Central memory CD8-positive, alpha-beta T cell (primary cell): ENCODE data around the gene ST6GALNAC3.

Experiments
- ATAC-seq: fragments of 150-1000 bp; cut with Tn5 transposase; replicated peaks from 2 replicates; pipeline ENCODE4 v1.10.0; 2022; ENCODE audit warnings: mild to moderate bottlenecking, moderate FRiP score, moderate number of reproducible peaks; ENCODE audit not compliant: poor library complexity, severe bottlenecking; ENCODE audit errors: extremely low read depth
- DNase-seq, 2 donors: peaks; one replicate each; pipeline ENCODE4 v3.0.0; 2021; ENCODE audit warnings: low spot score in 2 of 2
- H3K27ac Mint-ChIP-seq: one replicate; pipeline ENCODE4 v1.8.0; 2022; ENCODE audit warnings: low read depth, mild to moderate bottlenecking, moderate library complexity, mixed read lengths
- H3K27me3 Mint-ChIP-seq: one replicate; pipeline ENCODE4 v1.8.0; 2022; ENCODE audit warnings: mixed read lengths
- H3K36me3 Mint-ChIP-seq: one replicate; pipeline ENCODE4 v1.8.0; 2022; ENCODE audit warnings: mild to moderate bottlenecking, moderate library complexity, mixed read lengths; ENCODE audit not compliant: insufficient read depth
- H3K4me1 Mint-ChIP-seq: one replicate; pipeline ENCODE4 v1.8.0; 2022; ENCODE audit warnings: mixed read lengths
- H3K4me3 Mint-ChIP-seq: one replicate; pipeline ENCODE4 v1.8.0; 2022; ENCODE audit warnings: mild to moderate bottlenecking, moderate library complexity, mixed read lengths
- H3K9me3 Mint-ChIP-seq: one replicate; pipeline ENCODE4 v1.8.0; 2022; ENCODE audit warnings: mixed read lengths

Gene ST6GALNAC3

DNA sequence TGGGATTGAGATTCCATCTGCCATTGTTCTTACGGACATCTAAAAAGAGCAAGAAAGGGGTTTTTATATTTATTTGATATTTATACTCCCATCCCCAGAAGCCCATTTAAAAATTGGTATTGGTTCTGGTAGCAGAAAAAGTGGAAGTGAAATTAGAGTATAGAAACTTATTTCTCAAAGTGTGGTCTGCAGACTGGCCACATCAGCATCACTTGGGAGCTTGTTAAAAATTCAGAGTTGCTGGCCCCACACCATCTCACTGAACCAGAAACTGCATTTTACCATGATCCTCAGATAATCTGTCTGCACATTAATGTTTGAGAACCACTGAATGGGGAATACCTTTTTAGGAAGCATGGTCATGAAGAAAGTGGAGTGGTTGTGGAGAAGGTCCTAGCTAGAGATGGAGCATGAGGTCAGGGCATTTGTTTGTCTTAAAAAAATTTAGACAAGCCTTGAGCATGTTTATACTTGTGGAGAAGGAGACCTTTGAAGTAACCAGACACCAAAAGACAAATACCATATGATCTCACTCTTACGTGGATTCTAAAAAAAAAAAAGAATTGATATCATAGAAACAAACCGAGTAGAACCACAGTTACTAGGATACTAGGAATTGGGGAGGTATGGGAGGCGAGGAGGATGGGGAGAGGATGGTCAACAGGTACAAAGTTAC lies 116.3 kb downstream of the ST6GALNAC3 start:
- no peaks in the 10 kb centered on the region for H3K36me3 Mint-ChIP-seq
- H3K27me3 Mint-ChIP-seq: no peaks in the 10 kb centered on the region
- no peaks in the 10 kb centered on the region for H3K4me1 Mint-ChIP-seq
- no peak overlapping the region for H3K4me3 Mint-ChIP-seq
- ATAC-seq (no peak), DNase-seq (no peak)
- no peaks in the 10 kb centered on the region for H3K9me3 Mint-ChIP-seq
- no peak overlapping the region for H3K27ac Mint-ChIP-seq

DNA sequence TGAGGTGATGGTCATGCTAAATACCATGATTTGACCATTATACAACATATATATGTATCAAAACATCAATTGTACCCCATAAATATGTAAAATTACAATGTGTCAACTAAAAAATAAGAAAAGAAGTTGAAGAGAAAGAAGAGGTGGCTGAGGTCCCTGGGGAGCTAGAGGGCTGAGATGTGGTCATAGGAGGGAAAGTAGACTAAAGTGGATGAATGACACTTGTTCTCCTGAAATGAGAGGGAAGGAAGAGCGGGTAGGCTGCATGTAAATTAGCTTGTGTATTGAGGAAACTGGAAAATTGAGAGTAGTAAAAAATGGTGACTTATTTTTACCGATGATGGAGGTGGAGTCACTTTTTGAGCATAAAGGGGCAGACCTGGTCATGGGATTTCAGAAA lies 117.0 kb downstream of the ST6GALNAC3 start:
- H3K27me3 Mint-ChIP-seq: no peaks in the 10 kb centered on the region
- H3K27ac Mint-ChIP-seq: no peak overlapping the region
- DNase-seq (no peak), ATAC-seq (no peak)
- no peaks in the 10 kb centered on the region for H3K4me1 Mint-ChIP-seq
- no peak overlapping the region for H3K4me3 Mint-ChIP-seq
- H3K36me3 Mint-ChIP-seq: no peaks in the 10 kb centered on the region
- H3K9me3 Mint-ChIP-seq: no peaks in the 10 kb centered on the region

DNA sequence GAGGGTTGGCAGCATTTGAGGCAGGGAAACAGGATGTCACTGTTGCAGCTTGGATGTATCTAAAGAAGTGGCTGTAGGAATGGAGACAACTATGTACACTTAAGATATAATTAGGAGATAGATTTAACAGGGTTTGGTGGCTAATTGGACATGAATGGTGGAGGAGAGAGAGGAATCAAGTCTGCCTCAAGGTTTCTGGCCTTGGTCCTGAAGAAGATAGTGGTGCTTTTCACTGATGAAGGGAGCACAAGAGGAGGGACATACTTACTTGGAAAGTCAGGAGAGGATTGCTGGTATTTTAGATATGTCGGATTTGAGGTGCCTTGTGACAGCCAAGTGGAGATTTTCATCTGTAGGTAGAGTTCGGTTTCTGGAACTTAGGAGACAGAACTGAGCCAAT lies 123.9 kb downstream of the ST6GALNAC3 start:
- Mint-ChIP-seq H3K27ac (no peak overlapping the region), H3K36me3 (no peaks in the 10 kb centered on the region), H3K27me3 (peaks cover 11% of the 10 kb centered on the region), H3K4me1 (no peaks in the 10 kb centered on the region), H3K9me3 (no peaks in the 10 kb centered on the region), H3K4me3 (no peak overlapping the region)
- DNase-seq: no peak
- no peak for ATAC-seq

DNA sequence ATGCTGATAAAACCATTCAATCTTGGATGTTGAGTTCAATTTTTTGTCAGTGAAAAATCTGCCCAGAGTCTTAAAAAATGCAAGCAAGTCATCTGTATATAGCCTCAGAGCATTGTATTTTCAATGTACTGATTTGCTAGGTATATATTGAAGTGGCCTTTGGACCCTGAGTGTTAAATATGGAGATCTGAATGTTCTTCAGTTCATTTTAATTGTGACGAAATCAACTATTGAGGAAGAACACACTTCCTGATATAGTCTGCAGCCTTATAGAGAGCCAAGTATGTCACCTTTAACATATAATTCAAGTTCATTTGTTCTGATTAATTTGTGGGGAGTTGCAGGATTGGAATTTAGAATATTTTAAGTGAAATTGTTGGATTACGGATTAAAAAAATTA lies 128.1 kb downstream of the ST6GALNAC3 start:
- H3K9me3 Mint-ChIP-seq: no peaks in the 10 kb centered on the region
- DNase-seq (no peak), ATAC-seq (no peak)
- H3K36me3 Mint-ChIP-seq: no peaks in the 10 kb centered on the region
- H3K4me1 Mint-ChIP-seq: no peaks in the 10 kb centered on the region
- H3K27me3 Mint-ChIP-seq: peaks cover 11% of the 10 kb centered on the region
- no peak overlapping the region for H3K4me3 Mint-ChIP-seq
- no peak overlapping the region for H3K27ac Mint-ChIP-seq

DNA sequence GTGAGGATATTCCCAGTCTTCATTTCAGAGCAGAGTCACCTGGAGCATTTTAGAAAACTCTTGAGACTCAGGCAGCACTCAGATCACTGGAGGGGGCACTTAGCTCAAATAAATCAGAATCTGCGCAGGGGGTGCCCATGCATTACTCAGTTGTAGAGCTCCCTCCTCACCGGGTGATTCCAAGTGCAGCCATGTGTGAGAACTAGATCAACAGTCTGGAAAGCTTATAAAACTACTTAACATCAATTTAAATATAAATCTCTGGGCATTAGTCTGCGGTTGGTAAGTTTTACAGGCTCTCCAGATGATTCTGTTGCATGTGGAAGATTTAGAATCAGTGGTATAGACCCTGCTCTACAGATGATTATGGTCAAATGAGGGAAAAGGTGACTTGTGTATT lies 128.6 kb downstream of the ST6GALNAC3 start:
- no peaks in the 10 kb centered on the region for H3K36me3 Mint-ChIP-seq
- no peak overlapping the region for H3K27ac Mint-ChIP-seq
- no peaks in the 10 kb centered on the region for H3K4me1 Mint-ChIP-seq
- H3K9me3 Mint-ChIP-seq: no peaks in the 10 kb centered on the region
- H3K4me3 Mint-ChIP-seq: no peak overlapping the region
- DNase-seq (no peak), ATAC-seq (no peak)
- H3K27me3 Mint-ChIP-seq: peaks cover 11% of the 10 kb centered on the region

DNA sequence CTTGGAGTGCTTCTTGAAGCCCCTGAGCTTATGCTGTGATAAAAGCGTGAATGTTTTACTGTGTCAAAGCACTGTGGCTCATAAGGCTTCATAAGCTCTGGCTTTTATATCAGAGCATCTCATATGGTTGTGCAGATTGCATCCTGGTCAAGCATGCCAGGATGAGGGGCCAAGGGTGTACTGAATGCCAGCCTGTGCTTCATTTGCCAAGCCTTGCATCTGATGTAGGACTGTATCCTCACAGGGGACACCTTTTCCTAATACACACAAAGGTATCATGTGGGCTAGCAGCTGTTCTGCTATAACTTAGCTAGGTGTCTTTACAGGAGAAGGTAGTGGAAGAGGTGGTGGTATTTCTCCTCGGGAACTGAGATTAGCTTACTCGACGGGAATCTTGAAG lies 134.7 kb downstream of the ST6GALNAC3 start:
- Mint-ChIP-seq H3K27ac (no peak overlapping the region), H3K4me1 (no peaks in the 10 kb centered on the region), H3K4me3 (no peak overlapping the region), H3K9me3 (no peaks in the 10 kb centered on the region), H3K36me3 (peaks cover 2% of the 10 kb centered on the region), H3K27me3 (no peaks in the 10 kb centered on the region)
- ATAC-seq (no peak), DNase-seq (no peak)

DNA sequence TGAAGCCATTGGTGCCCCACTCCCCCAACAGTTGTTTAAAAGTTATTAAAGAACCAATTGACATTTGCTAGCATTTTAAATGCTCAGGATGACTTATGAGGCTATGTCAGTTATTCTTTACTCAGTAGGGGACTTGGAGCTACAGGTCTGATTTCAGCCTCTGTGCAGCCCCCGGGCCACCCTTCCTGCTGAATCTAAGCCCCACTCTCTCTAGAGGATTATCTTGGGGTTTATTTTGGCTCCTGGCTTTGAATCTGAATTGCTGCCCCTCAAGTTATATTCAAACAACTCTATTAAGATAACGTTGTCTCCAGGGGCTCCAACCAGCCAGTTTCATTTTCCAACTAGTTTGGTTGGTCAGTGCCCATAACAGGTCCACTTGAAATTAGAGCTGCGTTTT lies 135.1 kb downstream of the ST6GALNAC3 start:
- Mint-ChIP-seq H3K4me3 (no peak overlapping the region), H3K9me3 (no peaks in the 10 kb centered on the region), H3K27ac (no peak overlapping the region), H3K27me3 (no peaks in the 10 kb centered on the region), H3K36me3 (peaks cover 2% of the 10 kb centered on the region), H3K4me1 (no peaks in the 10 kb centered on the region)
- no peak for DNase-seq
- ATAC-seq: no peak

DNA sequence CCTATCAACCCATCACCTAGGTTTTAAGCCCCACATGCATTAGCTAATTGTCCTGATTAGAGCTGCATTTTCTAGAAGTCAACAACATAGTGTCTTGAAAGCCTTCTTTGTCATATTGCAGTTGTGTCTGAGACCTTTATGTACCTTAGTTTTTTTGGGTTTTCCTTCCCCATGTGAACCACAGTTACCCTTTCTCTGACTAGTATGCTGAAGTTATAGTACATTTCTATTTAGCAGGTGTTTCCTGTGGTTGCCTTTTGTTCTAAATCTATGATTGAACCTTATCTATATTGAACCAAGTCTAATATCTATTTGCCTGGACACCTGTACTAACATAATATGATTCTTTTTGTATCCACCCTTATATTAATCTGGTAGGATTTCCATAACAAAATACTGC lies 135.6 kb downstream of the ST6GALNAC3 start:
- no peaks in the 10 kb centered on the region for H3K9me3 Mint-ChIP-seq
- DNase-seq: no peak
- no peaks in the 10 kb centered on the region for H3K4me1 Mint-ChIP-seq
- H3K27ac Mint-ChIP-seq: no peak overlapping the region
- H3K36me3 Mint-ChIP-seq: peaks cover 2% of the 10 kb centered on the region
- no peaks in the 10 kb centered on the region for H3K27me3 Mint-ChIP-seq
- no peak for ATAC-seq
- no peak overlapping the region for H3K4me3 Mint-ChIP-seq

DNA sequence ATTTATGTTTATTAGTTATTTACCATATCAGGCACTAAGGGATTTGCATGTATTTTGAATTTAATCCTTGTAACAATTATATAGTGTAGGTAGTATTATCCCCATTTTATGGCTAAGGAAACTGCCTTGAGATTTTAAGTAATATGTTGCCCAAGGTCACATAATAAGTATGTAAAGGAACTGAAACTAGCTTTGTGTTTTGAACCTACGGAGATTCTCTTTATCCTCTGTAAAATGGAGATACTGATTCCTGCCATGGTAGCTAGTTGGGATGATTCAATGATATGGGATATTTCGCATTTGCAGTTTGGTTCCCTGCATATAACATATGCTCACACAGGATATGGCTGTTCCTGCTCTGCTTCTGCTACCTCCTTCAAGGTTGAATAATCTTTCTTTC lies 144.3 kb downstream of the ST6GALNAC3 start:
- no peaks in the 10 kb centered on the region for H3K27me3 Mint-ChIP-seq
- ATAC-seq (no peak), DNase-seq (no peak)
- H3K9me3 Mint-ChIP-seq: no peaks in the 10 kb centered on the region
- H3K4me3 Mint-ChIP-seq: no peak overlapping the region
- no peaks in the 10 kb centered on the region for H3K36me3 Mint-ChIP-seq
- H3K27ac Mint-ChIP-seq: no peak overlapping the region
- no peaks in the 10 kb centered on the region for H3K4me1 Mint-ChIP-seq

DNA sequence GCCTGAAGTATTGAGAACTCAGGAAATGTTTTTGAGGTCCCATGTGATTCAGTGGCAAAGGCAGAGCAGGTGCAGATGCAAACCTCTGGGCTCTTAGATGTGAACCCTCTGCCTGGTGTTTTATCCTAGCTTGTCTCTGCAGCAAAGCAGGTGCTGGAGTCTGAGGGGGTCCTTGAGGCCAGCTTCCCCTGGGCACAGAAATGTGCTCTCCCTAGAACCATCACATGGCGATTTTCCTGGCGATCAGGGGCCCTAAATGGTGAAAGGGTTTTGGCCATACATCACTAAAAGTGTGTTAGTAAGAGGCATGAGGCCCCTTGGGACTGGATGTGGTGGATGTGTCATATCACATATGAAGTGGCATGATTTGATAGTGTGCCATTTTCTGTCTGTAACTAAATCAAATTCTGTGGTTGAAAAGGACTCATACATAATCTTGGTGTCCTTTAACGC lies 144.8 kb downstream of the ST6GALNAC3 start:
- ATAC-seq (no peak), DNase-seq (no peak)
- no peak overlapping the region for H3K27ac Mint-ChIP-seq
- no peaks in the 10 kb centered on the region for H3K4me1 Mint-ChIP-seq
- no peaks in the 10 kb centered on the region for H3K27me3 Mint-ChIP-seq
- no peaks in the 10 kb centered on the region for H3K36me3 Mint-ChIP-seq
- H3K9me3 Mint-ChIP-seq: no peaks in the 10 kb centered on the region
- no peak overlapping the region for H3K4me3 Mint-ChIP-seq

DNA sequence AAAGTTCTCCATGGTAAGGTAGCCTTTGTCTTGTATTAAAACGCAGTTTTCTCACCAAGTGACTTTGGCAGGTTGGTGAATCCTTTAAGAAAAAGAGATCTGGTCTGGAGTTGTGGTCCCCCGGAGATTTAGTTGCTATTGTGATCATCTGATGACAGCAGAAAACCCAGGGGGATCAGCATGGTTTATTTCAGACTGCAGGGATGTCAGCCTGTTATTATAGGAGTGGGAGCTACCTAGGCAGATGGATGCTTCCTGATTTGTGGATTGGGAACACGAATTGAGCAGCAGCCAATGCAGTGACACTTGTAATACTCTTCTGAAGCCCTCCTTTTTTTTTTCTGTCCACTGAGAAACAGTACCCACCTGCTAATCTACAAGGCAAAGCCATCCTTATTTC lies 150.2 kb downstream of the ST6GALNAC3 start:
- H3K27ac Mint-ChIP-seq: no peak overlapping the region
- no peaks in the 10 kb centered on the region for H3K27me3 Mint-ChIP-seq
- H3K4me1 Mint-ChIP-seq: no peaks in the 10 kb centered on the region
- no peaks in the 10 kb centered on the region for H3K9me3 Mint-ChIP-seq
- no peaks in the 10 kb centered on the region for H3K36me3 Mint-ChIP-seq
- DNase-seq (no peak), ATAC-seq (no peak)
- H3K4me3 Mint-ChIP-seq: no peak overlapping the region

DNA sequence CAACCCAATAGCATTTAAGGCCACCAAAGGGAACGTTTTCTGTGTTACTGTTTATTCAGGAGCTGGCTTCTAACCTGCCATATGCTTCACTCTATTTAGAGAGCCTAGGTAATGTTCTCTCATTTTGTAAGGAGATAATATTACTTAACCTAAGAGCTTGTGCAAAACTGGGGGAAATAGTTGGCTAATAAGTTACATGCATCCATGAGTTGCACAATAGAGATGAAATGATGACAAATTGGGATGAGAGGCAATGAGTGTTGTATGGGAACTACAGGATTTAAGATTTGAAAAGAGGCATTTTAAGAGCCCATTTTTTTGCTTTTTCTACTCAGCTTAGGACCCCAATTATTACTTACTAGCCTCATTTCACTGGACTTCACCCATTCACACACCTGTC lies 151.0 kb downstream of the ST6GALNAC3 start:
- no peak overlapping the region for H3K4me3 Mint-ChIP-seq
- H3K27me3 Mint-ChIP-seq: no peaks in the 10 kb centered on the region
- H3K36me3 Mint-ChIP-seq: no peaks in the 10 kb centered on the region
- no peak for DNase-seq
- no peaks in the 10 kb centered on the region for H3K4me1 Mint-ChIP-seq
- H3K27ac Mint-ChIP-seq: no peak overlapping the region
- ATAC-seq: no peak
- no peaks in the 10 kb centered on the region for H3K9me3 Mint-ChIP-seq

DNA sequence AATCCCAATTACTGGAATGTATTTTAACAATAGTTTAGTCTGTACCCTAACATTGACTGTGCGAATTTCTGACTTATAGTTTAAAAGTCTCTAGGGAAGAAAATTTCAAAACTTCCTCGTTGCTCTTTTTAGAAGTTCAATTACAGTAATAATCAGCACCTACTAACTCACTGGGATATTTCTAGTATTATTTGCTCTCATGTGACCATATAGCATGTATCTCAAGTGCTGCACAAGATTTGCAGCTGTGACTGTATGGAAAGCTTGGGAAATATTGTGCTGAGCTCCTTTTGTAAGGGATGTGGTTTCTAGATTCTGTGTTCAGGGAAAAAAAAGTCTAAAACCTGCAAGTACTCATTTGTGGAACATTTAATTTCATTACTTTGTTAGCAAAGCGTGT lies 153.1 kb downstream of the ST6GALNAC3 start:
- Mint-ChIP-seq H3K27me3 (no peaks in the 10 kb centered on the region), H3K9me3 (no peaks in the 10 kb centered on the region), H3K27ac (no peak overlapping the region), H3K4me1 (no peaks in the 10 kb centered on the region), H3K4me3 (no peak overlapping the region), H3K36me3 (no peaks in the 10 kb centered on the region)
- ATAC-seq (no peak), DNase-seq (no peak)
